HepG2 (cell line): Measurements from ENCODE around the gene GALNT17. TPM values are rescaled to one million over a fixed set of nuclear protein-coding genes. Genes with fewer than 3 reads are reported as not detected.

Experiments
- ATAC-seq: fragments of 200-7000 bp; cut with Tn5 transposase; 3 replicates; pipeline ENCODE4 v1.9.1; 2020; ENCODE audit warnings: mild to moderate bottlenecking, moderate library complexity
- BruUV-seq: library from RNA; stranded (reverse); fragments of 400-500 nt; replicated peaks from 2 replicates; lab custom pipeline; 2021; lab: Mats Ljungman, UMichigan
- CTCF ChIA-PET: fragments of 300-600 bp; formaldehyde crosslinking; extraction: SDS; loops from one replicate; lab custom pipeline; 2021; ENCODE audit warnings: low total read pairs, inconsistent platforms, low intra/inter-chr PET ratio; lab: Yijun Ruan, JAX
- POLR2A ChIA-PET: fragments of 350-600 bp; sonication (Branson Sonifier 250); formaldehyde crosslinking; loops from one replicate; lab custom pipeline; 2020; ENCODE audit warnings: antibody characterized with exemption, inconsistent platforms; lab: Yijun Ruan, JAX
- DNase-seq: peaks from one replicate; pipeline ENCODE4 v3.0.0-alpha.2; 2015; ENCODE audit warnings: low spot score
- FAIRE-seq: peaks from 3 replicates; lab custom pipeline; 2011; peaks lifted over from hg19 to GRCh38; lab: Jason Lieb, UNC
- H2AFZ ChIP-seq: one replicate; pipeline ENCODE4 v1.6.1; 2011; ENCODE audit warnings: low read length, inconsistent platforms
- H3K27ac ChIP-seq: fragments of 300-600 bp; 3 replicates; pipeline ENCODE4 v1.8.0; 2011; ENCODE audit warnings: mixed run types, mild to moderate bottlenecking, mixed read lengths, low read length, inconsistent platforms; ENCODE audit not compliant: insufficient read depth; ENCODE audit errors: extremely low read length
- H3K27me3 ChIP-seq, 2 experiments: fragments of 200-600 bp in 1 of 2; 2 replicates in 1 of 2; 3 replicates in 1 of 2; pipeline versions ENCODE4 v1.6.0 to v1.8.0; 2011; ENCODE audit warnings: low read length in 2 of 2, mild to moderate bottlenecking in 2 of 2, moderate library complexity in 2 of 2, inconsistent platforms in 1 of 2; ENCODE audit not compliant: insufficient read depth in 2 of 2, control insufficient read depth in 1 of 2
- H3K36me3 ChIP-seq, 2 experiments: fragments of 200-600 bp in 1 of 2; replicated peaks in 1 of 2; 2 replicates in 1 of 2; 3 replicates in 1 of 2; pipeline versions ENCODE4 v1.5.1 to v1.8.0; 2011; ENCODE audit warnings: low read length in 2 of 2, inconsistent platforms in 1 of 2; ENCODE audit not compliant: insufficient read depth in 2 of 2, control insufficient read depth in 1 of 2
- H3K4me1 ChIP-seq: 2 replicates; pipeline ENCODE4 v1.5.1; 2012; ENCODE audit warnings: low read length, inconsistent platforms; ENCODE audit not compliant: insufficient read depth
- H3K4me2 ChIP-seq: 2 replicates; pipeline ENCODE4 v1.6.0; 2011; ENCODE audit warnings: low read depth, low read length, inconsistent platforms
- H3K4me3 ChIP-seq, 3 experiments: fragments of 200-600 bp in 1 of 3; sonication (generic), shearing (Covaris generic) in 1 of 3; replicated peaks in 1 of 3; 2 replicates each; pipeline ENCODE4 v1.5.1; 2011 to 2016; ENCODE audit warnings: low read length in 3 of 3, inconsistent platforms in 2 of 3, low read depth in 2 of 3, mild to moderate bottlenecking in 2 of 3, control low read depth in 1 of 3, mixed read lengths in 1 of 3; ENCODE audit not compliant: insufficient read depth in 1 of 3
- H3K79me2 ChIP-seq: one replicate; pipeline ENCODE4 v1.6.1; 2011; ENCODE audit warnings: low read length, inconsistent platforms; ENCODE audit not compliant: insufficient read depth
- H3K9ac ChIP-seq: 2 replicates; pipeline ENCODE4 v1.6.0; 2011; ENCODE audit warnings: mild to moderate bottlenecking, low read depth, low read length, inconsistent platforms; ENCODE audit not compliant: insufficient read depth
- H3K9me3 ChIP-seq: 2 replicates; pipeline ENCODE4 v1.5.1; 2012; ENCODE audit warnings: mild to moderate bottlenecking, low read length
- H4K20me1 ChIP-seq: 2 replicates; pipeline ENCODE4 v1.6.0; 2011; ENCODE audit warnings: inconsistent platforms, mild to moderate bottlenecking, low read length, moderate library complexity; ENCODE audit not compliant: insufficient read depth
- KDM4B ChIP-seq: sonication (generic); formaldehyde crosslinking; IDR thresholded peaks from 2 replicates; pipeline ENCODE4 v1.4.0; 2020; ENCODE audit warnings: missing genetic modification reagents
- MBNL3 ChIP-seq: fragments of 250-450 bp; sonication (Bioruptor Pico); conservative IDR thresholded peaks from 2 replicates; pipeline ENCODE4 v1.8.0; 2022; ENCODE audit warnings: mild to moderate bottlenecking, inconsistent platforms
- NFKB2 ChIP-seq: sonication (generic); formaldehyde crosslinking; IDR thresholded peaks from 2 replicates; pipeline ENCODE4 v1.4.0; 2020; ENCODE audit warnings: missing genetic modification reagents, borderline replicate concordance
- RFX1 ChIP-seq: fragments of 450-650 bp; IDR thresholded peaks from 2 replicates; pipeline ENCODE4 v1.6.1; 2017
- ZBTB20 ChIP-seq: sonication (generic); formaldehyde crosslinking; IDR thresholded peaks from 2 replicates; pipeline ENCODE4 v1.8.1; 2023; ENCODE audit warnings: missing genetic modification reagents, low read depth, mild to moderate bottlenecking, borderline replicate concordance
- ZNF282 ChIP-seq: fragments of 450-650 bp; IDR thresholded peaks from 2 replicates; pipeline ENCODE4 v1.6.1; 2018; ENCODE audit not compliant: partially characterized antibody
- ZNF660 ChIP-seq: sonication (generic); formaldehyde crosslinking; IDR thresholded peaks from 2 replicates; pipeline ENCODE4 v1.5.1; 2020; ENCODE audit warnings: mild to moderate bottlenecking, low read depth, missing genetic modification reagents, borderline replicate concordance
- ZNF724P ChIP-seq: sonication (generic); formaldehyde crosslinking; IDR thresholded peaks from 2 replicates; pipeline ENCODE4 v1.8.0; 2022; ENCODE audit warnings: missing genetic modification reagents, borderline replicate concordance
- WGBS: methylation state at CpG from one replicate; pipeline ENCODE4 v1.1.6; 2017; ENCODE audit warnings: low lambda C conversion rate; 5-methylcytosine and 5-hydroxymethylcytosine counted together
- in situ Hi-C: cut with HindIII; loops from 2 replicates; pipeline ENCODE4 v1.10.0; 2017; ENCODE audit warnings: low pct_unique_long_range_greater_than_20kb; ENCODE audit not compliant: extremely low pct_ligation_motif_present
- intact Hi-C: fragments of 100-400 bp; cut with micrococcal nuclease; formaldehyde crosslinking; loops from one replicate; pipeline ENCODE4 v1.10.0; 2022; ENCODE audit not compliant: unreplicated experiment
- polyA plus RNA-seq, 8 experiments: library from polyadenylated mRNA; depleted of rRNA in 3 of 8; stranded (reverse) in 7 of 8; unstranded in 1 of 8; fragments of >200 nt; fragmentation: Illumina TruSeq in 4 of 8; extraction: Trizol in 4 of 8; gene quantifications; 2 replicates each; pipeline versions ENCODE4 v1.2.1 to v1.2.3, GENCODE V29; 2011 to 2016; ENCODE audit warnings: low read depth in 4 of 8, missing spikeins in 1 of 8, mixed read lengths in 1 of 8; ENCODE audit not compliant: insufficient read depth in 1 of 8
- total RNA-seq, 5 experiments: library from RNA; depleted of rRNA; stranded (reverse); fragments of >200 nt; fragmentation: Illumina TruSeq; extraction: Trizol; gene quantifications; 2 replicates each; pipeline ENCODE4 v1.2.3, GENCODE V29; 2016; ENCODE audit warnings: low read depth in 1 of 5
- TF ChIP-seq, protein P1 (sequence below): sonication (generic); formaldehyde crosslinking; conservative IDR thresholded peaks from 2 replicates; pipeline ENCODE4 v1.4.0; 2020; ENCODE audit warnings: mild to moderate bottlenecking, missing genetic modification reagents, moderate library complexity
- TF ChIP-seq, protein P2 (sequence below): sonication (generic); IDR thresholded peaks from 2 replicates; pipeline ENCODE4 v1.6.1; 2016; ENCODE audit warnings: low read depth, borderline replicate concordance
- TF ChIP-seq, protein P3 (sequence below): sonication (generic); formaldehyde crosslinking; conservative IDR thresholded peaks from 2 replicates; pipeline ENCODE4 v1.8.0; 2022; ENCODE audit warnings: mild to moderate bottlenecking, moderate library complexity, missing genetic modification reagents
- TF ChIP-seq, protein P4 (sequence below): sonication (generic); formaldehyde crosslinking; IDR thresholded peaks from 2 replicates; pipeline ENCODE4 v1.8.0; 2022; ENCODE audit warnings: missing genetic modification reagents, low read depth, mild to moderate bottlenecking, borderline replicate concordance

The GALNT17 gene
- total and polyA plus RNA-seq, 2 of the 13 experiments (the other 11 are each of a cell fraction or from before 2014, with no cell fraction given), result not detected

DNA sequence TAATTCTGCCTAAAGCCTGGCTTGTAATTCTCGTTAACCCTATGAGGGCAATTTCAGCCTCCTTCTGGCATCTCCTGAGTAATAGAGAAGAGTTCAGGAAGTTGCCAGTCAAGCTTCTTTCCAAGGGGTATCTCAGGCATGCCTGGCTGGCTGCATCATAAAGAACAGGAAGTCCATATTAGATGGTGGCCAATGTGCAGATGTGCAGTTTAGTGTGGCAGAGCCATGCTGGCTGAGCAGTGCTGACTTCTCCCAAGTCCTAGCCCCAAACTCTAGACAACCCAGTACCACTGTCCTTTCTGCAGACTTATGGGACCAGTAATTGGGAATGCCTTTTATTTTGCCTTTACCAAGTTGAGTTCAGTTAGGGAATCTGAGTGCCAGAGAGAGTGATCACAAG is 517.9 kb downstream of the GALNT17 start:
- H3K9me3 ChIP-seq, result peaks cover 45% of the 10 kb centered on the region
- intact Hi-C loops (no loop called here), in situ Hi-C loops (no loop called here)
- H3K4me2 ChIP-seq, result no peak overlapping the region
- no peaks in the 10 kb centered on the region for H3K79me2 ChIP-seq
- H3K27me3 ChIP-seq, result no peaks in the 10 kb centered on the region
- CTCF ChIA-PET, result no interaction called here
- no peaks in the 10 kb centered on the region for H3K4me1 ChIP-seq
- DNase-seq (no peak), ATAC-seq (no peak), FAIRE-seq (no peak)
- H4K20me1 ChIP-seq, result no peaks in the 10 kb centered on the region
- no peak overlapping the region for H2AFZ ChIP-seq
- WGBS, result 0% methylated on average over 1 of the region's 1 CpG
- POLR2A ChIA-PET, result no interaction called here
- H3K4me3 ChIP-seq, result no peak overlapping the region
- TF ChIP-seq RFX1, result no peak
- TF ChIP-seq, protein P1, sequence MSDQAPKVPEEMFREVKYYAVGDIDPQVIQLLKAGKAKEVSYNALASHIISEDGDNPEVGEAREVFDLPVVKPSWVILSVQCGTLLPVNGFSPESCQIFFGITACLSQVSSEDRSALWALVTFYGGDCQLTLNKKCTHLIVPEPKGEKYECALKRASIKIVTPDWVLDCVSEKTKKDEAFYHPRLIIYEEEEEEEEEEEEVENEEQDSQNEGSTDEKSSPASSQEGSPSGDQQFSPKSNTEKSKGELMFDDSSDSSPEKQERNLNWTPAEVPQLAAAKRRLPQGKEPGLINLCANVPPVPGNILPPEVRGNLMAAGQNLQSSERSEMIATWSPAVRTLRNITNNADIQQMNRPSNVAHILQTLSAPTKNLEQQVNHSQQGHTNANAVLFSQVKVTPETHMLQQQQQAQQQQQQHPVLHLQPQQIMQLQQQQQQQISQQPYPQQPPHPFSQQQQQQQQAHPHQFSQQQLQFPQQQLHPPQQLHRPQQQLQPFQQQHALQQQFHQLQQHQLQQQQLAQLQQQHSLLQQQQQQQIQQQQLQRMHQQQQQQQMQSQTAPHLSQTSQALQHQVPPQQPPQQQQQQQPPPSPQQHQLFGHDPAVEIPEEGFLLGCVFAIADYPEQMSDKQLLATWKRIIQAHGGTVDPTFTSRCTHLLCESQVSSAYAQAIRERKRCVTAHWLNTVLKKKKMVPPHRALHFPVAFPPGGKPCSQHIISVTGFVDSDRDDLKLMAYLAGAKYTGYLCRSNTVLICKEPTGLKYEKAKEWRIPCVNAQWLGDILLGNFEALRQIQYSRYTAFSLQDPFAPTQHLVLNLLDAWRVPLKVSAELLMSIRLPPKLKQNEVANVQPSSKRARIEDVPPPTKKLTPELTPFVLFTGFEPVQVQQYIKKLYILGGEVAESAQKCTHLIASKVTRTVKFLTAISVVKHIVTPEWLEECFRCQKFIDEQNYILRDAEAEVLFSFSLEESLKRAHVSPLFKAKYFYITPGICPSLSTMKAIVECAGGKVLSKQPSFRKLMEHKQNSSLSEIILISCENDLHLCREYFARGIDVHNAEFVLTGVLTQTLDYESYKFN (CRISPR knock-in tag), result no peak
- no peak for TF ChIP-seq ZNF660 (CRISPR knock-in tag)
- no peak for TF ChIP-seq KDM4B
- no peak for TF ChIP-seq ZNF282
- TF ChIP-seq, protein P2, sequence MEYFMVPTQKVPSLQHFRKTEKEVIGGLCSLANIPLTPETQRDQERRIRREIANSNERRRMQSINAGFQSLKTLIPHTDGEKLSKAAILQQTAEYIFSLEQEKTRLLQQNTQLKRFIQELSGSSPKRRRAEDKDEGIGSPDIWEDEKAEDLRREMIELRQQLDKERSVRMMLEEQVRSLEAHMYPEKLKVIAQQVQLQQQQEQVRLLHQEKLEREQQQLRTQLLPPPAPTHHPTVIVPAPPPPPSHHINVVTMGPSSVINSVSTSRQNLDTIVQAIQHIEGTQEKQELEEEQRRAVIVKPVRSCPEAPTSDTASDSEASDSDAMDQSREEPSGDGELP, result no peak
- TF ChIP-seq, protein P3, sequence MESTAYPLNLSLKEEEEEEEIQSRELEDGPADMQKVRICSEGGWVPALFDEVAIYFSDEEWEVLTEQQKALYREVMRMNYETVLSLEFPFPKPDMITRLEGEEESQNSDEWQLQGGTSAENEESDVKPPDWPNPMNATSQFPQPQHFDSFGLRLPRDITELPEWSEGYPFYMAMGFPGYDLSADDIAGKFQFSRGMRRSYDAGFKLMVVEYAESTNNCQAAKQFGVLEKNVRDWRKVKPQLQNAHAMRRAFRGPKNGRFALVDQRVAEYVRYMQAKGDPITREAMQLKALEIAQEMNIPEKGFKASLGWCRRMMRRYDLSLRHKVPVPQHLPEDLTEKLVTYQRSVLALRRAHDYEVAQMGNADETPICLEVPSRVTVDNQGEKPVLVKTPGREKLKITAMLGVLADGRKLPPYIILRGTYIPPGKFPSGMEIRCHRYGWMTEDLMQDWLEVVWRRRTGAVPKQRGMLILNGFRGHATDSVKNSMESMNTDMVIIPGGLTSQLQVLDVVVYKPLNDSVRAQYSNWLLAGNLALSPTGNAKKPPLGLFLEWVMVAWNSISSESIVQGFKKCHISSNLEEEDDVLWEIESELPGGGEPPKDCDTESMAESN (CRISPR knock-in tag), result no peak
- no peak for TF ChIP-seq ZBTB20
- TF ChIP-seq MBNL3 (CRISPR knock-in tag), result no peak
- TF ChIP-seq, protein P4, sequence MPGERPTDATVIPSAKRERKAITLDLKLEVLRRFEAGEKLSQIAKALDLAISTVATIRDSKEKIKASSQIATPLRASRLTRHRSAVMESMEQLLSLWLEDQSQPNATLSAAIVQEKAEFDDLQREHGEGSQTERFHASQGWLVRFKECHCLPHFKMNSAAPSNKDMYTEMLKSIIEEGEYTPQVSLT (CRISPR knock-in tag), result no peak
- TF ChIP-seq NFKB2 (CRISPR knock-in tag), result no peak
- no peak for TF ChIP-seq ZNF724P
- H3K9ac ChIP-seq, result no peak overlapping the region
- no TSS peak for BruUV-seq
- H3K27ac ChIP-seq, result no peak overlapping the region
- no peaks in the 10 kb centered on the region for H3K36me3 ChIP-seq
